ENCODE data around the gene DSTN.

Gene DSTN

GRCh38 chr20:17584689-17585088 is 14.8 kb downstream of the DSTN start:
- no peak for DNase-seq

GRCh38 chr20:17586250-17586649 is 16.4 kb downstream of the DSTN start:
- DNase-seq: no peak

DNA sequence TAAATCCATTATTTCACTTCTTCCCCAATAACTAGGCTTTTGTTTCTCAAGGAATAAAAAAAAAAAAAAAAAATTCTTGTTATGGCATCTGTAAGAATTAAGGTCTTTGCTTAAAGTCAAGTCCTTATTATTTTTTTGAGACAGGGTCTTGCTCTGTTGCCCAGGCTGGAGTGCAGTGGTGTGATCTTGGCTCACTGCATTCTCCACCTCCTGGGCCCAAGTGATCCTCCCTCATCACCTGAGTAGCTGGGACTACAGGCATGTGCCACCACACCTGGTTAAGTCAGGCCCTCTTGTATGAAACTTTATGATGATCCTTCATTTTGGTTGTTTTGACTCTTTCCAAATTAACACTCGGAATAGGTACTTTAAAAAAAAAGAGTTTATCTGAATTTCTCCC is 17.3 kb downstream of the DSTN start:
- DNase-seq: no peak

GRCh38 chr20:17587824-17588223 is 17.9 kb downstream of the DSTN start:
- DNase-seq: no peak

DNA sequence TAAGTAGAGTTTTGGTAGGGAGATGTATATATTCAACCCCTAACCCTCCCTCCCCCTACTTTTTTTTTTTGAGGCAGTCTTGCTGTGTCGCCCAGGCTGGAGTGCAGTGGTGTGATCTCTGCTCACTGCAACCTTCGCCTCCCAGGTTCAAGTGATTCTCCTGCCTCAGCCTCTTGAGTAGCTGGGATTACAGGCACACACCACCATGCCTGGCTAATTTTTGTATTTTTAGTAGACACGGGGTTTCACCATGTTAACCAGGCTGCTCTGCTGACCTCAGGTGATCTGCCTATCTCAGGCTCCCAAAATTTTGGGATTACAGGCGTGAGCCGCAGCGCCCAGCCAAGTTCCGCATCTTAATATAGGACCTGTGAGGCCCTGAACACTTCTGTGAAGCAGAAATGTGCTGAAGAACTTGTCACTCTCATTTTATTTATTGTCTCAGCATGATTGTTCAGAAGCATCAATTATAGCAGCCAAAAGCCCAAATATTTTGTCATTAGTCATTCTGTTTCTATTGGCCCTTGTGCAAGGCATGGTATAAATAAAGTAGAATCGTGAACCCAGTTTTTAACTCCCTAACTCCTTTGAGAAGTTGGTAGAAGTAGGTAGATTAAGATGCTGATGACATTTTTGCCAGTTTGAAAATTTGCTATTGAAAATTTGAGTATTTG is 19.4 kb downstream of the DSTN start:
- DNase-seq: no peak

GRCh38 chr20:17590245-17590644 is 20.4 kb downstream of the DSTN start:
- DNase-seq: no peak

DNA sequence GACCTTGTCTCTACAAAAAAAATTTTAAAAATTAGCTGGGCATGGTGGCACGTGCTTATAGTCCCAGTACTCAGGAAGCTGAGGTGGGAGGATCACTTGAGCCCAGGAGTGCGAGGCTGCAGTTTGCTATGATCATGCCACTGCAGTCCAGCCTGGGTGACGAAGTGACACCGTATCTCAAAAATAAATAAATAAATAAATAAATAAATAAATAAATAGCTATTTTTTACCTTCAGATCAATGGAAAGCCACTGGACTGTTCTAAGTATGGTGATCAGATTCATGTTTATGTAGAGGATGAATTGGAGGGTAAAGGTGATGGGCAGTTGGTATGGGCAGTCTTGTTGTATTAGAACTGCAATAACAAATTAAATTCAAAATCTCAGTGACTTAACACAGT is 24.0 kb downstream of the DSTN start:
- DNase-seq: no peak

DNA sequence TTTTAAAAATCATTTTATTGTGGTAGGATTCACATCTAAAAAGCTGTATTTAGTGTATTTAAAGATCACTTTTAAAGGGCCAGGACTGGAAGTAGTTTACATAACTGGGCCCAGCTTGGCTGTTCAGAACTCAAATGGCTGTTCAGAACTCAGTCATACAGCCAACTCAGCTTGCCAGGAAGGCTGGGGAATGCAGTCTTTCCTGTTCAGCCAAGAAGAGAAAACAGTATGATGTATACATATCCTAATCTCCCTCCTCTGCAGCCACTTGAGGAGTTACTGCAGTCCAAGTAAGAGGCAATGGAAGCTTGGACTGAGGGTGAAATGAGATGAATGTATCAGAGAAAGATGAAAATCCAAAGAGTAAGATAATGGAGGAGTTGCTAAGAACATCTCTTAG is 24.6 kb downstream of the DSTN start:
- no peak for DNase-seq

DNA sequence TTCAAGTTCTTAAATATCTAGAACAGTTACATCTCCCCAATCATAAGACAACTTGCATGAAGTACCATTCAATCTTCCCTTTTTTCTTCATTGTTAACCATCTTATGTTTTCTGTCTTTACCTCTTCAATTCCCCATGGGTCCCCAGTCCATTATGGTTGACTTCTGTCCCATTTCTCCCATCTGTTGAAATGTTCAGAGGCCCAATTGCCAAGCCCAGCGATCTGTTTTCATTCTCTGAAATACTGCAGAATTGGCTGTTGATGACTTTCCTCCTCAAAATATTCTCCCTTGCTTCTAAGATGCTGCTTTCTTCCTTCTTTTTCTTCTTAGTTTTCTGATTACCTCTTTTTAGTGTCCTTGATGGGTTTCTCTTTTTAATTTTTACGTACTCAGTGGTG is 26.0 kb downstream of the DSTN start:
- no peak for DNase-seq

DNA sequence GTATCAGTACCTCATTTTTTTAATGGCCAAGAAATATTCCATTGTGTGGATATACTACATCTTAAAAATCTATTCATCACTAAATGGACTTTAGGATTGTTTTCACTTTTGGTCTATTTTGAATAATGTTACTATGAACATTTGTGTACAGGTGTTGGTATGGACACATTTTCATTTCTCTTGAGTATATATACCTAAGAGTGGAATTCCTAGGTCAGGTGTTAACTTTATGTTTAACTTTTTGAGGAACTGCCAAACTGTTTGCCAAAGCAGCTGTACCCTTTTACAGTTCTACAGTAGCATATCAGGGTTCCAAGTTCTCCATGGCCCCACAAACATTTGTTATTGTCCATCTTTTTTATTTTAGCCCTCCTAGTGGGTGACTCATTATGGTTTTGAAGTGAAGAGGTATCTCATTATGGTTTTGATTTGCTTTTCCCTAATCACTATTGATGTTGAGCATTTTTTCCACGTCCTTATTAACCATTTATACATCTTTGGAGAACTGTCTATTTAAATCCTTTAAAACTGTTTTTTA is 28.2 kb downstream of the DSTN start:
- no peak for DNase-seq

GRCh38 chr20:17601957-17602356 is 32.1 kb downstream of the DSTN start:
- no peak for DNase-seq

GRCh38 chr20:17602493-17602892 is 32.6 kb downstream of the DSTN start:
- no peak for DNase-seq

- DNase-seq: no peak
Measured at GRCh38 chr20:17605131-17605660, 35.3 kb downstream of the DSTN start.

DNA sequence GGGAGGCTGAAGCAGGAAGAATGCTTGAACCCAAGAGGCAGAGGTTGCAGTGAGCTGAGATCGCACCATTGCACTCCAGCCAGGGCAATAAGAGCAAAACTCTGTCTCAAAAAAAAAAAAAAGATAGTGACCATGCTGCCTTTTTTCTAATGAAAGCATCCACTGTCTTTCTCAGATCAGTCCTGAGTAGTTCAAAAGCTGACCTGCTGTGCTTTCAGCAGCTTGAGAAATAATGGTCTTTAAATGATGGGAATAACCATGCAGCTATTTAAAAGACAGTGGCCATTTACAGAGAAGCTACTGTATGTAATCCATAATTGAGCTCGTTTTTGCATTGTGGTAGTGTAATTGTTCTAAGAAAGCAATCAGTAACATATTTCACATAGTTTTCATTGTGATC is 36.1 kb downstream of the DSTN start:
- no peak for DNase-seq

GRCh38 chr20:17608701-17609497 is 39.0 kb downstream of the DSTN start:
- DNase-seq: no peak

DNA sequence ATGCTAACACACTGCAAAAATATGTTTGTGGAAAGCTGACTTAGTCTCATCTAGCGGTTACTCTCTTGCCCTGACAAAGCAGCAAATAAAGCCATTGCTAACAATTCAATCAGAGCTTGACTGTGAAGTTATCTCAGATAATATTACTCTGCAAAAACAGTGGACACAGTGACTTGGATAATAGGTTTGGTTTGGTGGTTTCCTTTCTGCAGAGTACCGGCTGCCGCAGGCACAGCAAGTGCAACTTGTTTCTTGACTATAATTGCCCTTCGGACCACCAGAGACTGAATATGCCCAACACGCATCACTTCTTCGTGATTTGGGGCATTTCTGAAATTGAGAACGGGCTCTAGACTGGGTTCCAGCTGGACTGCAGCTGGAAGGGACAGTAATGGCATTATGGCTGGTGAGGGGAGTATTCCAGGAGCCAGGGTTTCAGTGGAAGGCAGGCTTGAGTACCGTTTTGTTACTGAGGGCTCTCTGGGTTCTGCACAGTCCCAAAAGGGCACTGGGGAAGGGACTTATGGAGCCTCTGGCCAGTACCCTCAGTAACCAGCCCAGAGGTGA is 40.0 kb downstream of the DSTN start:
- DNase-seq: no peak

GRCh38 chr20:17610566-17611289 is 40.9 kb downstream of the DSTN start:
- DNase-seq: peak; percentile 54 to 62

- DNase-seq: peak in 1 of 2 experiments; percentile 38
Measured at GRCh38 chr20:17611290-17611539, 41.3 kb downstream of the DSTN start.

DNA sequence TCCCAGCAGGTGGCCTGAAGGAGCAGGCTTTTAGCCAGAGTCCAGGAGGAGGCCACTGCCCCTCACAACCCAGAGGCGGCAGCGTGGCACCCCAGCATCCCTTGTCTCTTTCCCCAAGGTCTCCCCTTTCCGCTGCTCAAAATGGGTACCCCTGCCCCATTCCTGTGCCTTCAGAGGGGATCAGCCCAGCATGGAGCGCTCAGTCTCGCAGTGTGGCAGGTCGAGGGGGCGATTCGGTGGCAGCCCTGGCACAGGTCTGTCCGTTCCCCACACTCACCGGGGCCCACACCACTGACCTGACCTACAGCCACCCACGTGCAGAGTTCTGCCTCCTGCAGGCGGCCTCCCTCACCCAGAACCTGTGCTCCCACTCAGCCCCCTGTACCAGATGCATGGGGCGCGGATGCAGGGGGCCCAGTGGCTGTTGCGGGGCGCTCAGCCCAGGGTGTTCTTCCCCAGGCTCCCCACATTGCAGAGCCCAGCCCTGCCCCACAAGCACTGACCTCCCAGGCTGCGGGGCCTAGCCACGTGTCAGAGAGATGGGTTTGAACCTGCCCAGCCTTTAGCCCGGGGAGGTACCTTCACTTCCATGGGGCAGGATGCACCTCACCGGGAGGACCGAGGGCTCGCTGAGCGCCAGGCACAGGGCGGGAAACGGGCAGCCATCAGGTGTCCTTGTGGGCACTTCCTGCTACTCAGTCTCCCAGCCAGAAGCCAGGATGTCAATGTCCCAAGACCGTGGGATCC is 41.8 kb downstream of the DSTN start:
- peak; percentile 9 to 43 for DNase-seq

GRCh38 chr20:17612287-17612991 is 42.6 kb downstream of the DSTN start:
- DNase-seq: peak; percentile 22 to 36

DNA sequence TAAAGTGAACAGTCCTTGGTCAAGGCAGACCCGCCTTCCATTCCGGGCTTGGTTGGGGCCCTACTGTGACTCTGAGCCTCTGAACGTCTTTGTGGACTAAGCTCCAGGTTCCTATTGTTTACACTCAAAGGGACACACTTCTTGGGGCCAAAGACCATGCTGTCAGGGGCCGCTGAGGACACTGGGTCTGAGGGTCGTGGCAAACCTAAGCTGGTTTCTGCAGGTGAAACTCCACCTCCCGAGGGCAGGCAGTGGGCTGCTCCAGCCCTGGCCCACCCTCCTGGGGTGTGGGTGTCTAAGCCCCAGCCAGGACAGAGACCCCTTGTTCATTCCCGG is 43.1 kb downstream of the DSTN start:
- no peak for DNase-seq

Data from activated CD4-positive, alpha-beta T cell treated with anti-CD3 and anti-CD28 coated beads, Interleukin-2, amount 50 U/mL, for 48 hours (primary cell).